GM06990 (cell line): Measurements from ENCODE around the gene CEP250.
"Not testable (repeated sequence)": the region's sequence is repeated elsewhere in the genome, so short reads cannot be mapped to it uniquely, and the experiment has no call there.

ENCODE experiments used
- DNase-seq: peaks from one replicate; pipeline ENCODE4 v3.0.0-alpha.2; 2011; ENCODE audit not compliant: insufficient read length; ENCODE audit errors: extremely low read depth
- H3K27me3 ChIP-seq: replicated peaks from 2 replicates; pipeline ENCODE4 v1.6.0; 2011; ENCODE audit warnings: low read length; ENCODE audit not compliant: control insufficient read depth, insufficient read depth
- H3K36me3 ChIP-seq: 2 replicates; pipeline ENCODE4 v1.5.1; 2011; ENCODE audit warnings: low read length; ENCODE audit not compliant: control insufficient read depth, insufficient read depth
- H3K4me3 ChIP-seq: replicated peaks from 2 replicates; pipeline ENCODE4 v1.5.1; 2011; ENCODE audit warnings: low read depth, mild to moderate bottlenecking, control low read depth, low read length
- TF ChIP-seq, protein P1 (sequence below): IDR thresholded peaks from 2 replicates; pipeline ENCODE4 v1.5.1; 2011; ENCODE audit warnings: low read length, control low read depth, mild to moderate bottlenecking, inconsistent platforms; ENCODE audit not compliant: insufficient read depth, poor library complexity, severe bottlenecking

Gene CEP250

DNA sequence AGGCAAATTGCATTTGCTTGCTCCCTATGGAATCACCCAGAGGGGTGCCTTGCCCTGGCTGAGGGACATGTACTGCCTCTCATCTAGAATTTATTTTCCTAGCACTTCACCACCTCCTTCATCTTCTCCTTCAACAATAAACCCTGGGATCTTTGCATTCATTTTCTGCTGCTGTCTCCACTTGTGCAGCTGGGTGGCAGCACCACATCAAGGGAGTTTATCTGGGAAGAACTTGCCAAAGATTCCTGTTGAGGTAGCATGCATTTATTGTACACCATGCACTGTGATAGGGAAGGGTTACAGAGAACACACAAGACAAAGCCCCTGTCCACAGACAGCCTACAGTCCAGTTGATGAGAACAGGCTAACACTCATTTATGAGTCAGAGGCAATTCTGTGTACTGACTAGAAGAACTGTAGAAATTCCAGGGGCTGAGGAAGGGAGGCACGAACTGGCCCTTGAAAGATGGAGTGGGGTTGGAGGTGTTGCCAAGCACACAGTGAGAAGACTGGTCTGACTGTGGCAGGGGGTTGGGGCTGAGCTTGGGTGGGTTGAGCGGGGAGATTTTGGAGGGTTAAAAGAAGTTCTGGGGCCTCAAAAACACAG is 56.5 kb downstream of the CEP250 start:
- TF ChIP-seq, protein P1, sequence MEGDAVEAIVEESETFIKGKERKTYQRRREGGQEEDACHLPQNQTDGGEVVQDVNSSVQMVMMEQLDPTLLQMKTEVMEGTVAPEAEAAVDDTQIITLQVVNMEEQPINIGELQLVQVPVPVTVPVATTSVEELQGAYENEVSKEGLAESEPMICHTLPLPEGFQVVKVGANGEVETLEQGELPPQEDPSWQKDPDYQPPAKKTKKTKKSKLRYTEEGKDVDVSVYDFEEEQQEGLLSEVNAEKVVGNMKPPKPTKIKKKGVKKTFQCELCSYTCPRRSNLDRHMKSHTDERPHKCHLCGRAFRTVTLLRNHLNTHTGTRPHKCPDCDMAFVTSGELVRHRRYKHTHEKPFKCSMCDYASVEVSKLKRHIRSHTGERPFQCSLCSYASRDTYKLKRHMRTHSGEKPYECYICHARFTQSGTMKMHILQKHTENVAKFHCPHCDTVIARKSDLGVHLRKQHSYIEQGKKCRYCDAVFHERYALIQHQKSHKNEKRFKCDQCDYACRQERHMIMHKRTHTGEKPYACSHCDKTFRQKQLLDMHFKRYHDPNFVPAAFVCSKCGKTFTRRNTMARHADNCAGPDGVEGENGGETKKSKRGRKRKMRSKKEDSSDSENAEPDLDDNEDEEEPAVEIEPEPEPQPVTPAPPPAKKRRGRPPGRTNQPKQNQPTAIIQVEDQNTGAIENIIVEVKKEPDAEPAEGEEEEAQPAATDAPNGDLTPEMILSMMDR = peak; percentile 36
- H3K36me3 ChIP-seq = peaks cover 35% of the 10 kb centered on the region
- H3K4me3 ChIP-seq = no peak overlapping the region
- DNase-seq = no peak
- H3K27me3 ChIP-seq = no peaks in the 10 kb centered on the region

DNA sequence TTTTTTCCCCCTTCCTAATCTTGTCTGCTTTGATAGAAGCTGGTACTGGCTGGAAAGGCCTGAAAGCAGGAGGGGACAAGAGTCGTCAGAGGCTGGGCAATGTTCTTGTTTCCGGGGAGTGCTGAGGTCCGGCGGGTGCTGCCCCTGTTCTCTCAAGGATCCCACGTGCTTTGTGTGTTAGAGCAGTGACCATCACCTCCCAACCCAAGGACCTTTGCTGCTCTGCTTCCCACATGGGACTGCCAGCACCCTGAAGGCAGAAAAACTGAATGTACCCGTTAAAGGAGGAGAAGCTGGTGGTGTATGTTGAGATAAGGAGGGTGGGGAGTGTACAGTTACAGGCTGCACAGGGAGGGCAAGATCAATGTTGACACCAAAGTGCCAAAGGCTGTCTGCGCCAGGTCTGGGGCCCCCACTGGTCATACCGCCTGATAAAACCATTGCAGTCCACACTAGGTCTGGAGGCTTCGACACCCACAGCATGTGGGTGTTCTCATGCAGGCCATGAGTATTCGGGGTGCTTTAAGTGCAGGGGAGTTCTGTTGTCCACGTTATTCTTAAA is 59.1 kb downstream of the CEP250 start:
- peaks cover 22% of the 10 kb centered on the region for H3K36me3 ChIP-seq

DNA sequence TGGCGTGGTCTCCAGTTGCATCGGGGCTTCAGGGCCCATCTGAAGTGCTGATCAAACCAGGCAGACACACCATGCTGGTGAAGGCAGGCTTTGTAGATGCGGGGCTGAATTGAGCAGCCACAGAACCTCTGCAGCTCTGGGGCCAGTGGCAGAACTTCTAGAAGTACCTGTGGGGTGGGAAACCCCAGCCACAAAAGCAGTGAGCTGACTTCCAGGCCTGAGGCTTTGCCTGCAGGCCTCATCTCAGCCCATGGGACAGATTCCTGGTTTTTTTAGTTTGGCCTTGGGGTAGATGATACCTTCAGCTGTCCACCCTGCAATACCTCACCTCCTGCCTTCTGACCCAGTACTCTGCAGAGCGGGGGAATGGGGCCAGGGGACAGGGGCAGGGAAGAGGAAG is 59.9 kb downstream of the CEP250 start:
- no peak overlapping the region for H3K4me3 ChIP-seq
- peaks cover 14% of the 10 kb centered on the region for H3K36me3 ChIP-seq
- no peaks in the 10 kb centered on the region for H3K27me3 ChIP-seq
- TF ChIP-seq, protein P1 = no peak
- no peak for DNase-seq

More for the DNA sequence above, 59.1 kb downstream of the CEP250 start:
- TF ChIP-seq, protein P1 = no peak
- Histone ChIP-seq H3K4me3 (no peak overlapping the region), H3K27me3 (no peaks in the 10 kb centered on the region)
- no peak for DNase-seq

DNA sequence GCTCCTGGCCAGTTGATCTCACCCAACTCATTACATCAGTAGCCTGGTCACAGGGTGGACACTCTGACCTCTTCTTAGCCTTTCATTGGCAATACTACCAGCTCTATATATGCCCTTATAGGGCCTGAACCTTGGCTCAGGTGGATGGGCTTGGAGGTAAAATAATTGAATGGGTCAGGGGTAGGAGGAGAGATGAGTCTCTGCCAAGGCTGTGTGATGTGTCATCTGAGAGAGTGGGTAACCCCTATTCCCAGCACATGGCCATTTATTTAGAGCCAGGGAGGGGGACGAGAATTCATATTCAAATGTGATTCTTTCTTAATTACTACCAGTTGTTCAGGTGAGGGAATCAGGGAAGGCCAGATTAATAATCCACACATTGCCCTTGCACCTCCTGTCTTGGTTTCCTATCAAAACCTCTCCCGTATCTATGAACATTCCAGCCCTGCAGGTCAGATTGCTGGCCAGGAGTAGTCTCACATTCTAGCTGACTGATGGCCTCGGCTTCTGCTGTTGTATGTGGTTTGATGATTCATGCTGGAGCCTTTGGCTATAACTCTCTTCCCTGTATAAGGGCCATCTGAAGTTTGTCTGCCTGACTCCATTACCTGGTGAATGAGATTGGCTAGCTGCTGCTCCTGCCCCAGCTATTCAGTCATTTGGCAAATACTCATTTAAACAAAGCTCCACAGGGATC is 60.7 kb downstream of the CEP250 start:
- DNase-seq = no peak
- Histone ChIP-seq H3K36me3 (peaks cover 14% of the 10 kb centered on the region), H3K4me3 (no peak overlapping the region), H3K27me3 (no peaks in the 10 kb centered on the region)
- TF ChIP-seq, protein P1 = no peak

DNA sequence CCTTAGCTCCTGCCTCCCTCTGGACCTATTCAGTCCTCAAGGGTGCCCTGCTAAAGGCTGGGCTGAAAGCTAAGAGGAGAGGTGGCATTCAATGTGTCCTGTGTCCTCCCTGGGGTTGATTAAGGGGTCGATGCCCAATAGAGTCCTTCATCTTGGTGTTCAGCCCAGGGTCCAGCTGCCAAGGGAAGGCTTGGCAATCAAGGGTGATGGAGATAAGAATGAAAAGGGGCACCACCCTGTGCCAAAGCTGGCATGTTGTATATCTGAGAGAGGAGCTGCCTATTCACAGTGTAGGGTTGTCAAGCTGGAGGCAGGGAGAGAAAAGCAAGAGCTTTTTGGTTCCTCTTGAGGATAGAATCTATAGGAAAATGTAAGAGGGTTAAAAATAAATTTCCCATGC is 61.7 kb downstream of the CEP250 start:
- peaks cover 5% of the 10 kb centered on the region for H3K36me3 ChIP-seq
- H3K4me3 ChIP-seq = no peak overlapping the region
- H3K27me3 ChIP-seq = no peaks in the 10 kb centered on the region
- TF ChIP-seq, protein P1 = no peak
- no peak for DNase-seq

DNA sequence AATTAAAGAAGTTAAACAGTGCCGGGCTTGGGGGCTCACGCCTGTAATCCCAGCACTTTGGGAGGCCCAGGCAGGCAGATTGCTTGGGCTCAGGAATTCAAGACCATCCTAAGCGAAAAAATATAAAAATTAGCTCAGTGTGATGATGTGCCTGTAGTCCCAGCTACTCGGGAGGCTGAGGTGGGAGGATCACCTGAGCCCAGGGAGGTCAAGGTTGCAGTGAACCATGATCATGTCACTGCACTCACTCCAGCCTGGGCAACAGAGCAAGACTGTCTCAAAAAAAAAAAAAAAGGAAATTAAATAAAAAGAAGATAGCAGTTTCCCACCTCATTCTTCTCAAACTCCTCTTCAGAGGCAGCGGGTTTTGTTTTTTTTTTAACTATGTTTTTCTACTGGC is 62.4 kb downstream of the CEP250 start:
- not testable (repeated sequence) for H3K4me3 ChIP-seq, H3K36me3 ChIP-seq, H3K27me3 ChIP-seq, DNase-seq
